GM21576 (cell line): ENCODE results near the gene ARHGEF28.

Source experiments
- ATAC-seq: cut with Tn5 transposase; IDR thresholded peaks from one replicate; pipeline ENCODE4 v1.9.1; 2021; ENCODE audit warnings: mild to moderate bottlenecking, moderate library complexity; ENCODE audit not compliant: unreplicated experiment

ARHGEF28 gene

DNA sequence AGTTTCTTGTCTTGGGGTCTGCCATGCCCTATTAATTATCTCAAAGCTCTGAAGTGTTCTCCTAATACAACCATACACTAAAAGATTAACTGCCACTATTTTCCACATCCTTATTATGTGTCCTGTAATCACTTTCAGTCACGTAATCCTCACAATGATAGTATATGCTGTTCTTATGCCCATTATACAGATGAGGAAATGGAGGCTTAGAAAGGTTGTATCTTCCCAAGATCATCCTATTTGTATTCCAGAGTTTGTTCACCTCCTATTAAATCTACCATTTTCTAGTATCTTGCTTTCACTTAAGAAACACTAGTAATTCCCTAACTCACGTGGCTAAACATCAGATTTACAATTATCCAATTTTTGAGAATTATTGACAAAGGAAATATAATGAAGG lies 2.9 kb upstream of the ARHGEF28 start:
- no peak for ATAC-seq

- ATAC-seq, result no peak
These were observed 2.0 kb upstream of the ARHGEF28 start for GRCh38 chr5:73623901-73624404.

- no peak for ATAC-seq
These were observed 1.1 kb upstream of the ARHGEF28 start for GRCh38 chr5:73624888-73625287.

GRCh38 chr5:73625372-73625943 lies 538 bp upstream of the ARHGEF28 start:
- no peak for ATAC-seq

- no peak for ATAC-seq
These were observed 868 bp downstream of the ARHGEF28 start for GRCh38 chr5:73626814-73627313.

DNA sequence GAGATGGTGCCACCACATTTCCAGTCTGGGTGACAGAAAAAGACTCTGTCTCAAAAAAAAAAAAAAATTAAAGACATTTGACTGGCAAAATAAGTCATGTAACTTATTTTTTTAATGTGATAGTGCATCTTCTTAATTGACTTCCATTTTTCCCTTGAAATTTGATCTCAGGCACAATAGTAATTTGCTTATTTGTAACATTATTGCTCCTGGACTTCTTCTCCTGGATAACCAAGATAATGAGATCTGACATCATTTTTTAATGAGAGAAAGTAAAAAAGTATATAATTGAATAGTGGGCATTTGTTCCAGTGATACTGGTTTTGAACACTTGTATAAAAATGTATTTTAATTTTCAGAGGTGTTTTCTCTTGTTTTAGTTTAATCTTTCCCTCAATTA lies 3.5 kb downstream of the ARHGEF28 start:
- no peak for ATAC-seq

- no peak for ATAC-seq
These were observed 4.8 kb downstream of the ARHGEF28 start for GRCh38 chr5:73630765-73631164.

GRCh38 chr5:73631500-73631899 lies 5.5 kb downstream of the ARHGEF28 start:
- ATAC-seq, result no peak

GRCh38 chr5:73633060-73633459 lies 7.1 kb downstream of the ARHGEF28 start:
- no peak for ATAC-seq

GRCh38 chr5:73636408-73636807 lies 10.4 kb downstream of the ARHGEF28 start:
- no peak for ATAC-seq

GRCh38 chr5:73637565-73637964 lies 11.6 kb downstream of the ARHGEF28 start:
- ATAC-seq, result no peak

- ATAC-seq, result no peak
These were observed 12.5 kb downstream of the ARHGEF28 start for GRCh38 chr5:73638344-73639095.

DNA sequence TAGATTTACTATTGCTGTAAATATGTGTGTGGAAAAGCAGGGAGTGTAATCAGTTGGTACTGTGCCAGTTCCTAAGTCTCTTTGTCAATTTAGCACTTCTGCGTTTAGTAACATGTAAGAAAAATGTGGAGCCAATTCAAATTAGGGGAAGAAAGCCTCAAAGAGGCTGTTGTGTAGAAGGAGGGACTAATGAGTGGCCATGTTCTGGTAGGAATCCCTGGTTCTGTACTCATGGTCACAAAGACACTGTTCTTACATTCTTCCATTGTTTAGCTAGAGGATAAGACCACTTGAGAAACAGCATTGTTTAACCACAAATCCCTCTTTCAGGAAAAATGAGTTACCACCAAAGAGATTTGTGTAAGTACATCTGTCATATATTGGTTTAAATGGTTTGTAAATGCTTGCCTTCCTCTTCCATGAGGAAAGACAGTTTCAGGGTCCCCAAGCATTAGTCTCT lies 14.9 kb downstream of the ARHGEF28 start:
- ATAC-seq, result no peak

DNA sequence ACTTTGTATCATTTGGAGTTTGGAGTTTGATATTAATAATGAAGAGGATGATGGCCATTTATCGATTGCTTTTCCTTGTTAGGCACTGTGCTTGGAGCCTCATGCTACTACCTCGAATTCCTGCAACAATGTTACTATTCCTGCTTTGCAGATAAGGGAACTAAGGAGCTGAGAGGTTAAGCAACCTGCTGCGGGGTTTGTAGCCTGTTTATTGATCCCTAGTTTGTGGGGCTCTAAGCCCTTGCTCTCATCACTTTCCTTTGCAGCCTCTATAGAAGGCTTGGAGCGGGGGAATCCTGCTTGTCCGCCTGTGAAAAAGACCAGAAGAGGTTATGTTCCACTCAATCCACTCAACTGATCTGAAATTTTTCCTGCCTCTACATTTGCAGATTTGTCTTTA lies 15.8 kb downstream of the ARHGEF28 start:
- ATAC-seq, result no peak

GRCh38 chr5:73642344-73642743 lies 16.3 kb downstream of the ARHGEF28 start:
- no peak for ATAC-seq

GRCh38 chr5:73644385-73644963 lies 18.5 kb downstream of the ARHGEF28 start:
- no peak for ATAC-seq

- no peak for ATAC-seq
These were observed 21.7 kb downstream of the ARHGEF28 start for GRCh38 chr5:73647721-73648120.

GRCh38 chr5:73648515-73648914 lies 22.5 kb downstream of the ARHGEF28 start:
- ATAC-seq, result no peak

- ATAC-seq, result no peak
These were observed 23.9 kb downstream of the ARHGEF28 start for GRCh38 chr5:73649926-73650325.

- no peak for ATAC-seq
These were observed 26.4 kb downstream of the ARHGEF28 start for GRCh38 chr5:73652391-73652790.

DNA sequence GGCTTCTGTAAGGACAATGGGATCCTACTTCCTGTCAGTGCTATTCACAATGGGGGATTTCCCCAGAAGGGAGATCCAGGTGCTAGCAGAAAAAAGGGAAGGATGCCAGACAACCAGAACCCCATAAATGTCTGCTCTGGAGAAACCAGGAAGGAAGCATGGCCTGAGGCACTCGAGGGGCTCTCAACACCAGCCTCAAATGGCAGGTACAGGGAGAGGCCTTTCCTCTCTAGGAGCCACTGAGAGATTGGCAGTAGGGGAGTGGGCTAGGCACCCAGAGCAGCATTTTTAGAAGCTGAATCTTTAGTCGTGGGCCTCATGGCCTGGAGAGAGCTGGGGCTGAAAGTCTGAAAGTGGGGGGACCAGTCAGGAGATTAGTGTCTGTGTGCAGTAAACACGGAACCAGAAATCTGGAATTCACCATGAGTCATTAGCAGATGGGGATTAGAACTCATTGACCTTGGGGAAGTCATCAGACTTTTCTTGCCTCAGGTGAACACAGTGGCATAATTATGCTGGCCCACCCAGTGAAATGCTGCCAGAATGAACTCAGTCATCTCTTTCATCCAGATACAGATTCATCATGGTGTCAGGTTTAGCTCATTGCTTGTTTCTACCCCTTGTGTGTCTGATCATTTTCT lies 28.3 kb downstream of the ARHGEF28 start:
- ATAC-seq, result no peak
